Endothelial cell (in vitro differentiated cells): Measurements from ENCODE around the gene ARFGEF3. TPM values are rescaled to one million over a fixed set of nuclear protein-coding genes. Genes with fewer than 3 reads are reported as not detected.

Source experiments
- DNase-seq: peaks from one replicate; pipeline ENCODE4 v3.0.0; 2021; ENCODE audit warnings: low spot score
- H3K27ac Mint-ChIP-seq: one replicate; pipeline ENCODE4 v1.8.0; 2021; ENCODE audit warnings: mixed read lengths, inconsistent platforms; ENCODE audit not compliant: unreplicated experiment
- H3K27me3 Mint-ChIP-seq: one replicate; pipeline ENCODE4 v1.8.0; 2021; ENCODE audit warnings: mild to moderate bottlenecking, moderate library complexity, mixed read lengths, inconsistent platforms; ENCODE audit not compliant: unreplicated experiment
- H3K36me3 Mint-ChIP-seq: one replicate; pipeline ENCODE4 v1.8.0; 2021; ENCODE audit warnings: mild to moderate bottlenecking, low read depth, mixed read lengths, inconsistent platforms; ENCODE audit not compliant: unreplicated experiment
- H3K4me1 Mint-ChIP-seq: one replicate; pipeline ENCODE4 v1.8.0; 2021; ENCODE audit warnings: mild to moderate bottlenecking, mixed read lengths, inconsistent platforms; ENCODE audit not compliant: unreplicated experiment
- H3K4me3 Mint-ChIP-seq: one replicate; pipeline ENCODE4 v1.8.0; 2021; ENCODE audit warnings: mild to moderate bottlenecking, mixed read lengths, inconsistent platforms; ENCODE audit not compliant: unreplicated experiment
- H3K9me3 Mint-ChIP-seq: one replicate; pipeline ENCODE4 v1.8.0; 2021; ENCODE audit warnings: mixed read lengths, inconsistent platforms; ENCODE audit not compliant: unreplicated experiment
- CTCF ChIP-seq: fragments of 200-600 bp; sonication (generic); IDR thresholded peaks from one replicate; pipeline ENCODE4 v1.5.0; 2021; ENCODE audit warnings: antibody characterized with exemption; ENCODE audit not compliant: unreplicated experiment
- total RNA-seq: library from RNA; stranded (reverse); fragmentation: NEBNext Ultra II Directional; extraction: Animal tissue kit (Norgen Biotek cat#: 25700); gene quantifications from one replicate; pipeline ENCODE4 v1.2.1, GENCODE V29; 2021; ENCODE audit not compliant: unreplicated experiment

ARFGEF3 gene
- total RNA-seq, 1 donor from 2014 or later, result 6.4 TPM

GRCh38 chr6:138182939-138183789, 21.4 kb downstream of the ARFGEF3 start:
- no peak overlapping the region for H3K27ac Mint-ChIP-seq
- peaks cover 10% of the 10 kb centered on the region for H3K4me1 Mint-ChIP-seq
- no peaks in the 10 kb centered on the region for H3K36me3 Mint-ChIP-seq
- H3K4me3 Mint-ChIP-seq, result peak overlapping the region; percentile 22
- H3K9me3 Mint-ChIP-seq, result no peaks in the 10 kb centered on the region
- DNase-seq, result no peak
- TF ChIP-seq CTCF, result no peak
- H3K27me3 Mint-ChIP-seq, result no peaks in the 10 kb centered on the region

DNA sequence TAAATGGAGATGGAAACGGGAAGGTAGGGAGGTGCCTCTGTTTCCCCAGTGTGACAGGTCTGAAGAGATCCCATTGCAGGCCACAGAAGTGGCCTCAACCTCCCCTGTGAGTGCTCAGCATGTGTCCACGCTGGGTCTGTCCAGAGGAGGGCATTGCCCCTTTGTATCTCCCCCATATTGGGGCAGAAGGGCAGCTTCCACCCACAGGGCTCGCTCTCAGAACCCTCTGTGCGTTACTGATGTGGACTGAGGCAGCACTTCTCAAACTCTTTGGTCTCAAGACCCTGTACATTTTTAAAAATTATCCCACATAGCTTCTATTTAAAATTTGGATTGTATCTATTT, 22.0 kb downstream of the ARFGEF3 start:
- Mint-ChIP-seq H3K4me3 (no peak overlapping the region), H3K27ac (no peak overlapping the region), H3K4me1 (peaks cover 10% of the 10 kb centered on the region), H3K36me3 (no peaks in the 10 kb centered on the region), H3K9me3 (no peaks in the 10 kb centered on the region), H3K27me3 (no peaks in the 10 kb centered on the region)
- DNase-seq, result no peak
- TF ChIP-seq CTCF, result no peak

DNA sequence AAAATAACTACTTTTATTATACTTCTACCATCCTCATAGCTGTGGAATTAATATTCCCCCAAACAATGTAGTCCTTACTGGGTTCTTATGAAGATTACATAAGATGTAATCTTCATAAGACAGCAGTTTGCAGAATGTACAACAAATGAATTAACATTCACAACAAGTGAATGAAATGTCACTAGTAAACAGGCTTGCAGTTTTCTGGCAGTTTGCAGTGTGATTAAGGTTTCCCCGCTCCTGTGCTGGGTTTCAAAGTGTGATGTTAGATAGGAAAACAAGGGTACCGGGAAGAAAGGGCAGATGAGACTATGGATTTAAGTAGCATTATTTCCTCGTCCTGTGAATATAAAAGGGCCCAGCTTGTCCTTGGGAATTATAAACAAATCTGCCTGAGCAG, 22.5 kb downstream of the ARFGEF3 start:
- no peaks in the 10 kb centered on the region for H3K27me3 Mint-ChIP-seq
- no peak for TF ChIP-seq CTCF
- no peak overlapping the region for H3K4me3 Mint-ChIP-seq
- H3K9me3 Mint-ChIP-seq, result no peaks in the 10 kb centered on the region
- H3K27ac Mint-ChIP-seq, result no peak overlapping the region
- H3K36me3 Mint-ChIP-seq, result no peaks in the 10 kb centered on the region
- peaks cover 10% of the 10 kb centered on the region for H3K4me1 Mint-ChIP-seq
- no peak for DNase-seq

DNA sequence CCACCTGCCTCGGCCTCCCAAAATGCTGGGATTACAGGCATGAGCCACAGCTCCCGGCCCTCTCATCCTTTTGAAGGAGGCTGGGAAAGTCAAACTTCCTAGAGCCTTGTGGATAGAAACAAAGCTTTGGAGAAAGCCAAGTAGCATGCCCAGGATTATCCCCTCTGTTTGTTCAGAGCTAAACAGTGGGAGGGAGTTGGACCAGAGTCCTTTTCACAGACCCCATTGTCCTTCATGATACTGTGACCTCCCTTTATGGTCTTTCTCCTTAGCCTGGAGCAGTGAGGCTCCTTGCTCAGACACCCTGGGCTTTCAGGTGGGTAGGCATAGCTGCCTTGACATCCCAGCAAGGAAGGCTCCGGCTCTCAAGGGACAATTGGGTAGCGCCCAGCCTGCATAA, 25.4 kb downstream of the ARFGEF3 start:
- H3K27me3 Mint-ChIP-seq, result peaks cover 2% of the 10 kb centered on the region
- DNase-seq, result no peak
- peaks cover 13% of the 10 kb centered on the region for H3K4me1 Mint-ChIP-seq
- no peaks in the 10 kb centered on the region for H3K9me3 Mint-ChIP-seq
- H3K36me3 Mint-ChIP-seq, result no peaks in the 10 kb centered on the region
- TF ChIP-seq CTCF, result no peak
- no peak overlapping the region for H3K27ac Mint-ChIP-seq
- no peak overlapping the region for H3K4me3 Mint-ChIP-seq

- Mint-ChIP-seq H3K36me3 (no peaks in the 10 kb centered on the region), H3K4me3 (no peak overlapping the region), H3K9me3 (no peaks in the 10 kb centered on the region), H3K27me3 (peaks cover 2% of the 10 kb centered on the region), H3K27ac (no peak overlapping the region), H3K4me1 (peaks cover 4% of the 10 kb centered on the region)
- TF ChIP-seq CTCF, result no peak
- DNase-seq, result no peak
These were observed 26.7 kb downstream of the ARFGEF3 start for GRCh38 chr6:138188278-138188941.
